Pancreas (tissue), 10 donors: ENCODE results near the gene LTK. TPM values are rescaled to one million over a fixed set of nuclear protein-coding genes. Genes with fewer than 3 reads are reported as not detected.

Experiments used
- ATAC-seq, 4 donors: fragments of 200-7000 bp; cut with Tn5 transposase; one replicate each; pipeline versions ENCODE4 v1.8.0 to v1.9.1; 2020; ENCODE audit warnings: mild to moderate bottlenecking in 4 of 4, moderate library complexity in 4 of 4
- DNase-seq, 6 donors: peaks; one replicate each; pipeline ENCODE4 v3.0.0-alpha.2; 2020
- FAIRE-seq: peaks from 2 replicates; lab custom pipeline; 2012; peaks lifted over from hg19 to GRCh38; lab: Jason Lieb, UNC
- H3K27ac ChIP-seq, 4 donors: fragments of 200-600 bp; sonication (generic); 1 replicate in 3 of 4; 2 replicates in 1 of 4; pipeline versions ENCODE4 v1.5.0 to v1.8.0; 2020
- H3K27me3 ChIP-seq, 4 donors: fragments of 200-600 bp; one replicate each; pipeline ENCODE4 v1.8.0; 2021
- H3K36me3 ChIP-seq, 3 donors: fragments of 200-600 bp; sonication (generic) in 1 of 3; one replicate each; pipeline versions ENCODE4 v1.5.0 to v1.8.0; 2020 to 2021
- H3K4me1 ChIP-seq, 3 donors: fragments of 200-600 bp; one replicate each; pipeline ENCODE4 v1.8.0; 2021
- H3K4me3 ChIP-seq, 4 donors: fragments of 200-600 bp; sonication (generic) in 2 of 4; one replicate each; pipeline versions ENCODE4 v1.5.0 to v1.8.0; 2020 to 2021
- H3K9me3 ChIP-seq, 4 donors: fragments of 200-600 bp; one replicate each; pipeline ENCODE4 v1.8.0; 2021
- WGBS, 2 donors: extraction: QIAGEN DNeasy Blood & Tissue Kit; methylation state at CpG; one replicate each; pipeline ENCODE4 v1.1.7; 2013; 5-methylcytosine and 5-hydroxymethylcytosine counted together
- intact Hi-C, 3 donors: fragments of 100-400 bp; cut with DNase I; formaldehyde crosslinking; loops; one replicate each; pipeline versions ENCODE4 v1.11.1 to v1.14.2; 2022
- polyA plus RNA-seq, 2 donors: library from polyadenylated mRNA; stranded (reverse); fragments of 200-250 nt; gene quantifications; one replicate each; pipeline ENCODE4 v1.2.3, GENCODE V29; 2013
- total RNA-seq, 6 donors: library from RNA; stranded (reverse); fragmentation: NEBNext Ultra II Directional in 4 of 6; extraction: Animal tissue kit (Norgen Biotek cat#: 25700) in 4 of 6; gene quantifications; one replicate each; pipeline versions ENCODE4 v1.2.1 to v1.2.4, GENCODE V29; 2021 to 2023
- TF ChIP-seq, protein P1 (sequence below), 4 donors: fragments of 200-600 bp; sonication (generic) in 3 of 4; IDR thresholded peaks; one replicate each; pipeline versions ENCODE4 v1.5.0 to v1.8.0; 2021; ENCODE audit warnings: antibody characterized with exemption in 4 of 4
- donor health status: healthy with polysubstance abuse.
- donor health status: DM: no; HTN: no; CAD: no; lungs with moderate emphysema.
- donor health status: DM: no; HTN: no; CAD: no.
- donor health status: control.
- donor health status: control.
- donor health status: Bipolar disorder and iron deficiency.
- donor health status: DM: yes; HTN: yes; CAD: no.
- donor health status: DM: no; HTN: no; CAD: no.
- donor health status: DM: no; HTN: no; CAD: no.
- donor health status: DM: yes; HTN: yes; CAD: no.

The LTK gene
- total and polyA plus RNA-seq, 8 donors, result 0.17 to 0.63 (median 0.26) TPM

GRCh38 chr15:41502795-41503668 is 10.6 kb downstream of the LTK start:
- ATAC-seq (peak in 1 of 4 donors; percentile 8), DNase-seq (peak in 1 of 6 donors; percentile 67), FAIRE-seq (no peak)
- Histone ChIP-seq H3K27ac (no peak overlapping the region), H3K4me1 (no peaks in the 10 kb centered on the region), H3K4me3 (peak overlapping the region in 1 of 4 donors; percentile 10), H3K9me3 (no peaks in the 10 kb centered on the region), H3K27me3 (no peaks in the 10 kb centered on the region), H3K36me3 (no peaks in the 10 kb centered on the region)
- TF ChIP-seq, protein P1, sequence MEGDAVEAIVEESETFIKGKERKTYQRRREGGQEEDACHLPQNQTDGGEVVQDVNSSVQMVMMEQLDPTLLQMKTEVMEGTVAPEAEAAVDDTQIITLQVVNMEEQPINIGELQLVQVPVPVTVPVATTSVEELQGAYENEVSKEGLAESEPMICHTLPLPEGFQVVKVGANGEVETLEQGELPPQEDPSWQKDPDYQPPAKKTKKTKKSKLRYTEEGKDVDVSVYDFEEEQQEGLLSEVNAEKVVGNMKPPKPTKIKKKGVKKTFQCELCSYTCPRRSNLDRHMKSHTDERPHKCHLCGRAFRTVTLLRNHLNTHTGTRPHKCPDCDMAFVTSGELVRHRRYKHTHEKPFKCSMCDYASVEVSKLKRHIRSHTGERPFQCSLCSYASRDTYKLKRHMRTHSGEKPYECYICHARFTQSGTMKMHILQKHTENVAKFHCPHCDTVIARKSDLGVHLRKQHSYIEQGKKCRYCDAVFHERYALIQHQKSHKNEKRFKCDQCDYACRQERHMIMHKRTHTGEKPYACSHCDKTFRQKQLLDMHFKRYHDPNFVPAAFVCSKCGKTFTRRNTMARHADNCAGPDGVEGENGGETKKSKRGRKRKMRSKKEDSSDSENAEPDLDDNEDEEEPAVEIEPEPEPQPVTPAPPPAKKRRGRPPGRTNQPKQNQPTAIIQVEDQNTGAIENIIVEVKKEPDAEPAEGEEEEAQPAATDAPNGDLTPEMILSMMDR (IDR thresholded peaks at IDR 0.05), result no peak
- intact Hi-C loops, result no loop called here
- 71 to 78% methylated on average over 39 to 54 of the region's 54 CpGs for WGBS, 2 donors

- TF ChIP-seq, protein P1 (IDR thresholded peaks at IDR 0.05), result no peak
- peak in 1 of 6 donors; percentile 60 for DNase-seq
- no peaks in the 10 kb centered on the region for H3K4me1 ChIP-seq
- H3K36me3 ChIP-seq, result no peaks in the 10 kb centered on the region
- no peaks in the 10 kb centered on the region for H3K27me3 ChIP-seq
- peak overlapping the region in 1 of 4 donors; percentile 10 for H3K4me3 ChIP-seq
- intact Hi-C loops, result no loop called here
- H3K27ac ChIP-seq, result no peak overlapping the region
- no peaks in the 10 kb centered on the region for H3K9me3 ChIP-seq
- peak in 2 of 4 donors; percentile 10 to 13 for ATAC-seq
- WGBS, 2 donors, result 69 to 77% methylated on average over 56 to 64 of the region's 64 CpGs
- no peak for FAIRE-seq
Measured at GRCh38 chr15:41501931-41502794, 11.5 kb downstream of the LTK start.

DNA sequence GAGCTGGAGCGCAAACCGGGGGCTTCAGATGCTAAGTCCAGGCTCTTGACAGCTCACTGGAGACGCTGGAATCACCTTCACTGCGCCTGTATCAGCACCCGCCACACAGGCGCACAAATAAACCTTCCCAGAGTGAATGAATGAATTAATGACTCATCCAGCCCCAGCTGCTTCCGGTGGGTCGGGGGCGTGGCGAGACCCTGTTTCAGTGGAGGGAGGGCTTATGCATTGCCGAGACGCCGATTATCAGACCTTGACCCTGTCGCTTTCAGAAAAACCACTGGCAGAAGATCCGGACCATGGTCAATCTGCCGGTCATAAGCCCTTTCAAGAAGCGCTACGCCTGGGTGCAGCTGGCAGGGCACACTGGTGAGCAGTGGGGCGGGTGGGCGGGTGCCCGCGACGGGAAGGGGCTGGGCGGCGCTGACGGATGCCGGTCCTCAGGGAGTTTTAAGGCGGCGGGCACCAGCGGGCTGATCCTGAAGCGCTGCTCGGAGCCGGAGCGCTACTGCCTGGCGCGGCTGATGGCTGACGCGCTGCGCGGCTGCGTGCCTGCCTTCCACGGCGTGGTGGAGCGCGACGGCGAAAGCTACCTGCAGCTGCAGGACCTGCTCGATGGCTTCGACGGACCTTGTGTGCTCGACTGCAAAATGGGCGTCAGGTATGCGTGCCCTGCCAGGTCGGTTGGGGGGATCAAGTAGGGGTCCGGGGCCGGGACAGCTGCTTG is 12.3 kb downstream of the LTK start:
- FAIRE-seq (no peak), DNase-seq (peak in 1 of 6 donors; percentile 62), ATAC-seq (peak in 2 of 4 donors; percentile 49 to 51)
- intact Hi-C loops, result no loop called here
- TF ChIP-seq, protein P1 (IDR thresholded peaks at IDR 0.05), result no peak
- Histone ChIP-seq H3K27ac (no peak overlapping the region), H3K4me1 (no peaks in the 10 kb centered on the region), H3K9me3 (no peaks in the 10 kb centered on the region), H3K4me3 (no peak overlapping the region), H3K27me3 (no peaks in the 10 kb centered on the region), H3K36me3 (no peaks in the 10 kb centered on the region)
- 60 to 65% methylated on average over 56 of the region's 56 CpGs for WGBS, 2 donors

- DNase-seq (no peak), ATAC-seq (no peak), FAIRE-seq (no peak)
- TF ChIP-seq, protein P1 (IDR thresholded peaks at IDR 0.05), result no peak
- WGBS, 2 donors, result 94 to 96% methylated on average over 6 of the region's 6 CpGs
- H3K4me1 ChIP-seq, result peaks cover 0 to 7% (median 2%) of the 10 kb centered on the region in 3 donors
- H3K9me3 ChIP-seq, result no peaks in the 10 kb centered on the region
- H3K36me3 ChIP-seq, result no peaks in the 10 kb centered on the region
- intact Hi-C loops, result no loop called here
- H3K27me3 ChIP-seq, result no peaks in the 10 kb centered on the region
- no peak overlapping the region for H3K27ac ChIP-seq
- no peak overlapping the region for H3K4me3 ChIP-seq
Measured at GRCh38 chr15:41499109-41499851, 14.3 kb downstream of the LTK start.
